Measurements from ENCODE around the gene LYPD6.
"Not testable (repeated sequence)": the region's sequence is repeated elsewhere in the genome, so short reads cannot be mapped to it uniquely, and the experiment has no call there.

LYPD6 gene

GRCh38 chr2:149486664-149487063, 156.3 kb downstream of the LYPD6 start:
- H3K4me1 Mint-ChIP-seq, result no peaks in the 10 kb centered on the region
- DNase-seq (no peak), ATAC-seq (no peak)
- no peak overlapping the region for H3K27ac Mint-ChIP-seq
- peaks cover 7% of the 10 kb centered on the region for H3K27me3 Mint-ChIP-seq
- H3K4me3 Mint-ChIP-seq, result no peak overlapping the region
- no peaks in the 10 kb centered on the region for H3K9me3 Mint-ChIP-seq

GRCh38 chr2:149487189-149487588, 156.8 kb downstream of the LYPD6 start:
- DNase-seq (no peak), ATAC-seq (no peak)
- no peaks in the 10 kb centered on the region for H3K9me3 Mint-ChIP-seq
- H3K27ac Mint-ChIP-seq, result no peak overlapping the region
- peaks cover 7% of the 10 kb centered on the region for H3K27me3 Mint-ChIP-seq
- no peak overlapping the region for H3K4me3 Mint-ChIP-seq
- no peaks in the 10 kb centered on the region for H3K4me1 Mint-ChIP-seq

- H3K27ac Mint-ChIP-seq, result no peak overlapping the region
- H3K4me1 Mint-ChIP-seq, result no peaks in the 10 kb centered on the region
- DNase-seq, result no peak
- no peaks in the 10 kb centered on the region for H3K9me3 Mint-ChIP-seq
- H3K27me3 Mint-ChIP-seq, result peaks cover 5% of the 10 kb centered on the region
- no peak overlapping the region for H3K4me3 Mint-ChIP-seq
- no peak for ATAC-seq
Observed at GRCh38 chr2:149488706-149489440, 158.5 kb downstream of the LYPD6 start.

- Mint-ChIP-seq H3K27me3 (peaks cover 10% of the 10 kb centered on the region), H3K4me1 (no peaks in the 10 kb centered on the region), H3K9me3 (no peaks in the 10 kb centered on the region), H3K27ac (no peak overlapping the region), H3K4me3 (no peak overlapping the region)
- no peak for DNase-seq
- ATAC-seq, result no peak
Observed at GRCh38 chr2:149489452-149489851, 159.1 kb downstream of the LYPD6 start.

GRCh38 chr2:149490296-149490695, 159.9 kb downstream of the LYPD6 start:
- no peaks in the 10 kb centered on the region for H3K9me3 Mint-ChIP-seq
- no peak overlapping the region for H3K4me3 Mint-ChIP-seq
- H3K4me1 Mint-ChIP-seq, result no peaks in the 10 kb centered on the region
- ATAC-seq (no peak), DNase-seq (no peak)
- peaks cover 13% of the 10 kb centered on the region for H3K27me3 Mint-ChIP-seq
- no peak overlapping the region for H3K27ac Mint-ChIP-seq

GRCh38 chr2:149492923-149493322, 162.5 kb downstream of the LYPD6 start:
- no peak for DNase-seq
- ATAC-seq, result no peak
- Mint-ChIP-seq H3K4me3 (no peak overlapping the region), H3K9me3 (peaks cover 0 to 5% of the 10 kb centered on the region in 2 donors), H3K27me3 (peaks cover 13% of the 10 kb centered on the region), H3K27ac (no peak overlapping the region), H3K4me1 (no peaks in the 10 kb centered on the region)

- Mint-ChIP-seq H3K27me3 (peaks cover 13% of the 10 kb centered on the region), H3K9me3 (peaks cover 6 to 11% of the 10 kb centered on the region in 2 donors)
- not testable (repeated sequence) for H3K4me3 Mint-ChIP-seq, H3K4me1 Mint-ChIP-seq, H3K27ac Mint-ChIP-seq, ATAC-seq, DNase-seq
Observed at GRCh38 chr2:149499204-149499603, 168.8 kb downstream of the LYPD6 start.

GRCh38 chr2:149506808-149507207, 176.4 kb downstream of the LYPD6 start:
- not testable (repeated sequence) for DNase-seq, H3K9me3 Mint-ChIP-seq, H3K27ac Mint-ChIP-seq, H3K4me3 Mint-ChIP-seq, ATAC-seq, H3K4me1 Mint-ChIP-seq
- peaks cover 21% of the 10 kb centered on the region for H3K27me3 Mint-ChIP-seq

- no peak overlapping the region for H3K27ac Mint-ChIP-seq
- H3K4me3 Mint-ChIP-seq, result no peak overlapping the region
- peaks cover 5 to 7% of the 10 kb centered on the region in 2 donors for H3K9me3 Mint-ChIP-seq
- H3K27me3 Mint-ChIP-seq, result peaks cover 24% of the 10 kb centered on the region
- ATAC-seq, result no peak
- no peaks in the 10 kb centered on the region for H3K4me1 Mint-ChIP-seq
- DNase-seq, result no peak
Observed at GRCh38 chr2:149507974-149508373, 177.6 kb downstream of the LYPD6 start.

- Mint-ChIP-seq H3K9me3 (peaks cover 0 to 9% of the 10 kb centered on the region in 2 donors), H3K4me1 (no peaks in the 10 kb centered on the region), H3K27me3 (peaks cover 19% of the 10 kb centered on the region), H3K27ac (no peak overlapping the region), H3K4me3 (no peak overlapping the region)
- ATAC-seq, result no peak
- no peak for DNase-seq
Observed at GRCh38 chr2:149513461-149513860, 183.1 kb downstream of the LYPD6 start.
